ENCODE data around the gene MOXD1.

The MOXD1 gene
- long read RNA-seq, donor 1, transcript MOXD1-201 (11 exons, 2,950 nt), result minor isoform, 10 of 175 reads
- long read RNA-seq, donor 1, transcript MOXD1-202 (12 exons, 3,059 nt), result major isoform, 76 of 175 reads
- long read RNA-seq, donor 1, partial matches to known transcripts, result 85 of 175 reads
- long read RNA-seq, donor 1, other reads (novel, unspliced or antisense), result 0 of 175 reads
- long read RNA-seq, donor 2, transcript MOXD1-201 (11 exons, 2,950 nt), result minor isoform, 8 of 110 reads
- long read RNA-seq, donor 2, transcript MOXD1-202 (12 exons, 3,059 nt), result major isoform, 28 of 110 reads
- long read RNA-seq, donor 2, transcript MOXD1-203 (2 exons, 2,191 nt), result minor isoform, 5 of 110 reads
- long read RNA-seq, donor 2, partial matches to known transcripts, result 69 of 110 reads
- long read RNA-seq, donor 2, other reads (novel, unspliced or antisense), result 0 of 110 reads
- long read RNA-seq, donor 3, transcript MOXD1-202 (12 exons, 3,059 nt), result major isoform, 26 of 64 reads
- long read RNA-seq, donor 3, partial matches to known transcripts, result 34 of 64 reads
- long read RNA-seq, donor 3, other reads (novel, unspliced or antisense), result 0 of 64 reads
- long read RNA-seq, donor 4, transcript MOXD1-201 (11 exons, 2,950 nt), result minor isoform, 5 of 103 reads
- long read RNA-seq, donor 4, transcript MOXD1-202 (12 exons, 3,059 nt), result major isoform, 34 of 103 reads
- long read RNA-seq, donor 4, partial matches to known transcripts, result 62 of 103 reads
- long read RNA-seq, donor 4, other reads (novel, unspliced or antisense), result 0 of 103 reads
- long read RNA-seq, donor 5, transcript MOXD1-202 (12 exons, 3,059 nt), result major isoform, 40 of 111 reads
- long read RNA-seq, donor 5, partial matches to known transcripts, result 64 of 111 reads
- long read RNA-seq, donor 5, other reads (novel, unspliced or antisense), result 0 of 111 reads
- long read RNA-seq, donor 6, transcript MOXD1-203 (2 exons, 2,191 nt), result minor isoform, 5 of 118 reads
- long read RNA-seq, donor 6, transcript MOXD1-201 (11 exons, 2,950 nt), result minor isoform, 12 of 118 reads
- long read RNA-seq, donor 6, transcript MOXD1-202 (12 exons, 3,059 nt), result major isoform, 34 of 118 reads
- long read RNA-seq, donor 6, partial matches to known transcripts, result 67 of 118 reads
- long read RNA-seq, donor 6, other reads (novel, unspliced or antisense), result 0 of 118 reads
- long read RNA-seq, donor 7, transcript MOXD1-202 (12 exons, 3,059 nt), result major isoform, 67 of 273 reads
- long read RNA-seq, donor 7, transcript MOXD1-201 (11 exons, 2,950 nt), result minor isoform, 23 of 273 reads
- long read RNA-seq, donor 7, partial matches to known transcripts, result 179 of 273 reads
- long read RNA-seq, donor 7, other reads (novel, unspliced or antisense), result 0 of 273 reads
- long read RNA-seq, donor 8, transcript MOXD1-202 (12 exons, 3,059 nt), result major isoform, 49 of 113 reads
- long read RNA-seq, donor 8, transcript MOXD1-203 (2 exons, 2,191 nt), result minor isoform, 6 of 113 reads
- long read RNA-seq, donor 8, partial matches to known transcripts, result 55 of 113 reads
- long read RNA-seq, donor 8, other reads (novel, unspliced or antisense), result 0 of 113 reads

DNA sequence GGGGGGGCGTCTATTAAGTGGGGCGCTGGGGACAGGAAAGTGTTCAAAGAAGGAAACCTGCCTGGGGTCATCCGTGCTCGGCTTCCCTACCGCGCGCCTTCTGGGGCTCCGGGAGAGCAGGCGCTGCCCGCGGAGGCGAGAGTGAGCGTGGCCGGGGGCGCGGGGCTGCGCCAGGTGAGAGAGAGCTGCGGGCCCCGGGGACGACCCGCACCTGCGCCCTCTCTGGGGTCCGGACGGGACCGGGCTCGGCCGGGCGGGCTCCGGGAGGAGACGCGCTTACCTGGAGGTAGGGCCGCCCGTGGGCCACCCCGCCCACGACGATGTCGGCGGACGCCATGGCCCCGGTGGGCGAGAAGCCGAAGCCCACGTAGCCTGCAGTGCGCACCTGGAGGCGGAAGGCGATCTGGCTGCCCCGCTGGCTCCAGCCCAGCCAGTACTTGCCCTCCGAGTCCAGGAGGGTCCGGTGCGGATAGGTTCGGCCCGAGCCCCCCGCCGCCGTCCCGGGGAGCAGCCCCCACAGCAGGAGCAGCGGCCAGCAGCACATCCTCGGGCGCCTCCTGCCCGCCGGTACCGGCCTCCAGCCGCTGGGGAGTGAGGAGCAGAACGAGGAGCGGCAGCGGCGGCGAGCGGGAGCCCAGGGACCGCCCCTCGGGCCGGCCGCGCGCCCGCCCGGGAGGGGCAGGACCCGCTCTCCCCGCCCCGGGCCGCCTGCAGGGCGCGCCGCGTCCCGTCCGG lies at the start of gene MOXD1:
TSS of gene MOXD1 (minus strand) at position 593 of the 735 bp plus-strand sequence. CDS start at position 544, 49 bp downstream.
- DNase-seq, result peak; percentile 83

DNA sequence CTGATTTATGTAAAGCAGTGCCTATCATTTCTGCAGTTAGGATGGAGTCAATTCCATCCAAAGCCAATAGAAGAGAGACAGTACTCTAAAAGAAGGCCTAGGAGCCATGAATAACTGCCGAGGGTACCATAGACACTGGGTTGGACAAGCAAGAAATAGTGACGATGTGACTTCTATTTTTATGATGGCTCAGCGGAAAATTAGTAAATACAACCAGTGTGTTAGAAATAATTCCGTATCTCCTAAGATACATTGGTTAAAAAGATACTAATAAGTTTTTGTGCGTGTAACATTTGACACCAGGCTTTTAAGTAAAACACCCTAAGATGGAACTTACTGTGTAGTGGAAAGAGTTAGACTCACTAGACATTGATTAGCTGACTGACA lies 45.6 kb upstream of the MOXD1 start:
- no peak for DNase-seq

DNA sequence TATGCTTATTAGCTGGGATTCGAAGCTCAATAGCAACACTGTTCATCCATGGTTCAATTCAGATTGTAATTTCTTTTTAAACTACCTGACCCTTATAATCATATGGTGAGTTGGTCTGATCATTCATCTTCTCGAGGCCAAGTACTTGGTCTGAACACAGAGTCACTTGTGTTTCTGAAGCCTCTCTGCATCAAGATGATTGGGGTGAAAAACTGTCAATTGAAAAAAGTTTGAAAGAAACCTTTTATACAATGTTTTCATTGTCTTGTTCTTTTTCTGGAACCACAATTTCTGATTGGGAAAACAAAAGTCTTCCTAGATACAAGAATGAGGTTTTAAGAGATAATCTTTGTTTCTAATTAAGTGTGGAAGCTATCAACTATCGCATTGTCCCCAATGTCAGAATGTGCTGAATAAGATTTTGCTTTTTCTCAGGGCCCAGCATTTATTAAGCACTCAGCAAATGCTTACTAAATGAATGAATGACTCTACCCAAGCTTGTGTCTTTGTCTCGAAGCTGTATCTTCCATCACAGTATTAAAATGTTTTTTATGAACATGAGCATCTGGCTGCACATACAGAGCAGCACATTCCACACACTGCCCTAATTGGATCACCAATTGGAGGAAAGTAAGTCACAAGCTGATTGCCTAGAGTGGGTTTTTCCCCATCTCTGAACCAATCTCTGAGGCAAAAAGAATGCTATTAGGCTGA lies 45.0 kb upstream of the MOXD1 start:
- DNase-seq, result no peak

DNA sequence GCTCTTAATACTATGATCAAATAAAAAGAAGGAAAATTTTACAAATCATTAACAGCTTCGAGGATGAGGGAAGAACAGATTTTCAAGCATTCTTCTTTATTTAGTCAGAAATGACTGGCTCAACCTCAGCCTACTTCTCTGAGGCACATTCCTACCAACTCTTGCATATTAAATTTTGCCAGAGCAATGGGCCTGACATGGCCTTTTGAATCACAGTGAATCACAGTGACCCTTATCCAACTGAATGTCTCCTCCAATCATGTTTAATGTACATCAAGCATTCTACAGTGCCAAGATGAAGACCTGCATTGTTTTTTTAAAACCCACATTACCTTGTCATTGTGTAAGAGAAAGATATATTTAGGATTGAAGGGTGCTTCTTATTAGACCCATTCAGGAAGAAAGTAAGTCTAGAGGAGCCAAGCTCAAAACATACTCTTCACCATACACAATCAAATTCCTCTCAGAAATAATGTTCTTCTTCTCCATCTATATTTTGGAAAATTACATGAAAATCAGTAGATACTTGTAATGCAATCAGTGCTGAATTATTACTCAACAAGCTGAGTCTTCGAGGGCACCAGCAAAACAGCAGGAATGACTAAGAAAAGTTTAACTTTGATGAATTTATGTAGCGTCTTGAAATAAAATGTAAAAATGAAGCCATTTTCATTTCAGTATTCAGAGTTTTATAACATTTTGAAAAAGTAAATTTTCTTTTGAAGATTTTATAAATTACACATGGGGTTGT lies 44.1 kb upstream of the MOXD1 start:
- no peak for DNase-seq

DNA sequence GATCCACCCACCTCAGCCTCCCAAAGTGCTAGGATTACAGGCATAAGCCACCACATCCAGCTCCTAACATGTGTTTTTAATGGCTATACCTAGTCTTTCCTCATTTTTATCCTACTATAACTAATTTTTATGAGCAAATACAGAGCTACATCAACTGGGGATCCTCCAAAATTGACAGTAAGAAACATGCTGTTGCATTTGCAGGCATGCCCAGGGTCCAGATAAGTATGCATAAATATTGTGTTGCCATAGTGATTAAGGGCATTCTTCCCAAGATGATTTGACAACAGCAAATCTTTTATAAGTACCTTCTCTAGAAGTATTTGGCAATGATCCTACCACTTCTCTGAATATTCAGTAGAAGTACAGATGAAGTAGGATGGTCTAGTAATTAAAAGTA lies 41.9 kb upstream of the MOXD1 start:
- DNase-seq, result no peak

DNA sequence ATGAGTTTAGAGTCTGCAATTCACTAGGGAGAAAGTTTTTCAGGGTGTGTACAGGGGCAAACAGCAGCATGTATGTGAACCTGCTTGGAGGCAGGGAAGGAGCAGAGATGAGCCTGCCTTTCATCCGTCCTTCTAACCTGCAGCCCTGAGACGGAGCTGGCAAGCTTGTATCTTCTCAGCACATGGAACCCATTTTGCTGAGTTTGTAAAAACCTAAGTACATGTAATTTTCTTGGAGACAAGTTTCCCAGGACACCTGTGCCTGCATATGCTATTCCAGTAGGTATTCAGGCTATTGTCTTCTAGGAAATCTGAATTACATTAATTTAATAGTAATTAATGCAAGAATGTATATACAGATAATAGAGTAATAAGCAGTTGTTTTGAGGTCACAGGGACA lies 28.8 kb upstream of the MOXD1 start:
- DNase-seq, result no peak

DNA sequence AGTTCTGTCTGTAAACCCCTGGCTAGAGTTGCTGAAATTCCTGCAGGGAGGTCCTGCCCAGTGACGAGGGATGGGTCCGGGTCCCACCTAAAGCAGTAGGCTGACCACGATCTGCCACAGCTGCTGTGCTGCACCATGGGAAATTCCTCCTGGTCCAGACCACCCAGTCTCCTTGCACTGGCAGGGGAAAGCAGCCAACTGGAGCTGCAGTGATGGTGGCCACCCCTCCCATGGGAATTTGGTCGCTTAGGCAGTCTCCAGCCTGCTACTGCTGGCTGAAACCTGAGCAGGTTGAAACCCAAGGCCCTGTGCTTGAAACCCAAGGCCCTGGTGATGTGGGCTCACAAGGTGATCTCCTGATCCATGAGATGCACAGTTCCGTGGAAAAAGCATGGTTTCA lies 23.9 kb upstream of the MOXD1 start:
- no peak for DNase-seq

DNA sequence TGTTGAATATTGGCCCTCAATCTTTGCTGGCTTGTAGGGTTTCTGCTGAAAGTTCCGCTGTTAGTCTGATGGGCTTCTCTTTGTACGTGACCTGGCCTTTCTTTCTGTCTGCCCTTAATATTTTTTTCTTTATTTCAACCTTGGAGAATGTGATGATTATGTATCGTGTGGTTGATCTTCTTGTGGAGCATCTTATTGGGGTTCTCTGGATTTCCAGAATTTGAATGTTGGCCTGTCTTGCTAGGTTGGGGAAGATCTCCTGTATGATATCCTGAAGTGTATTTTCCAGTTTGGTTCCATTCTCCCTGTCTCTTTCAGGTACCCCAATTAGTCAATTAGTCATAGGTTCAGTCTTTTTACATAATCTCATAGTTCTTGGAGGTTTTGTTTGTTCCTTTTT lies 22.6 kb upstream of the MOXD1 start:
- DNase-seq, result no peak

DNA sequence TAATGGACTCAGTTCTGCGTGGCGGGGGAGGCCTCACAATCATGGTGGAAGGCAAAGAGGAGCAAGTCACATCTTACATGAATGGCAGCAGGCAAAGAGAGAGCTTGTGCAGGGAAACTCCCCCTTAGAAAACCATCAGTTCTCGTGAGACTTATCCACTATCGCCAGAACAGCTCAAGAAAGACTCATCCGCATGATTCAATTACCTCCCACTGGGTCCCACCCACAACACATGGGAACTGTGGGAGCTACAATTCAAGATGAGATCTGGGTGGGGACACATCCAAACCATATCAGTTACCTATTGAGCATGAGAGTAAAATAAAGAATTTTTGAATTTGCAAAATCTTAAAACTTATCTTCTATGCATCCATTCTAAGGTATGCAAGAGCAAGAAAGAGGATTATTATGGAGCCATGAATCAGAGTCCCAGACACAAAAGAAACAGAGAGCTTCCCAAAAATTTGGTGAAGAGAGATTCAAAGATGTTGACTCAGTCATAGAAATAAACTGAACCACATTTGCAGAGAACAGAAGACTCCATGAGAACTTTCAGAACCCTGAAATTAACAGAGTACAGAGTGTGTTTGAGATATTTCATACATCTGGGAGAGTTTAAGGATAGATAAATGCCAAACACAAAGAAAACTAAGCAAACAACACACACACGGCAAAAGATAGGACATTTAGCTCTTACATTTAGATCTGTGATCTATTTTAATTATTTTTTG lies 17.1 kb upstream of the MOXD1 start:
- DNase-seq, result no peak

DNA sequence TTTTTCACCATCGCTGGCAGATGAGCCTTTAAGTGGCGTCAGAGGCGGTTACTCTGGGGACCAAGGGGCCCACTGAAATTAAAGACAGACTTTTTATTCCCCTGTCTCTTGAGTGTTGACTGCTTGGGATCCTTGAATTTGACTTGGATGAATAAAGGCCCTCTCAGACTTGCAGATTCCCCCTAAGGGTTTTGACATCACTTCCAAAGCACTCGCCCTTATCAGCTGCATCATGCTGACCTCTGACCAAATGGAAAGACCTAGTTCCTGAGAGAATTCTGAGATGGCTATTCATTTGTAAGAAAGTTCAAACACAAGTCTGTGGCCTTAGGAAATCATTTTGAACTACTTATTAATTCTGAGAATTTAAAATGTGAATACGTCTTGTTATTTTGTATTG lies 13.5 kb upstream of the MOXD1 start:
- DNase-seq, result no peak

DNA sequence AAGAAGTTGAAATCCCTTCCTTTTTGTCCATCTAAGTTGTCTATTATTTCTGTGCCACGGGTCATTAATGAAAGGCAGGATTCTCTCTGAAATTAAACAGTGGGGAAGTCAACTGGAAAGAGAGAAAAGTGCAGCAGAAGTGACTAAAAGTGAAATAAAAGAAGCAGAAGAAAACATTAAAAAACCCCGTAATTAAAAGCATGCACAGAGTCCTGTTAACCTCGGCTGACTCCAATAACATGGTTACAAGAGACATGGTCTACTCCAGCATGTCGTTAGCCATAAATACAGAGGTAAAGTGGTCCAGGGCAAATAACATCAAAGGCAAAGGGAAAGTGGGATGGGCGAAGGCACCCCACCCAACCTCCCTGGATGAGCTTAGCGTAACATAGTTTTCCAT lies 13.0 kb upstream of the MOXD1 start:
- DNase-seq, result no peak

DNA sequence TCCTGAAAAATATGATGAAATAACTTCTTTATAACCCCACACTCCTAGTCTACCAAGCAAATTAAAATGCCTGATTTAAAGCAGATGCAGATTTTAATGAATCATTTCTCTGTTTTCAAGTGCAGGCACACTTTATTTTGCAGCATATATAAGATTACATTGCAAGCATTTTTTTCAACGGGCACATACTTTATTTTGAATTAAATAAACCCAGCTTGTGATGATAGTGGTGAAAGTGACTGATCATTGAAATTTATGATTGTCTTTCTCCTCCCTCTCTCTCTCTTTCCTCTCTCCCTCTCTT lies 12.2 kb upstream of the MOXD1 start:
- DNase-seq, result no peak

DNA sequence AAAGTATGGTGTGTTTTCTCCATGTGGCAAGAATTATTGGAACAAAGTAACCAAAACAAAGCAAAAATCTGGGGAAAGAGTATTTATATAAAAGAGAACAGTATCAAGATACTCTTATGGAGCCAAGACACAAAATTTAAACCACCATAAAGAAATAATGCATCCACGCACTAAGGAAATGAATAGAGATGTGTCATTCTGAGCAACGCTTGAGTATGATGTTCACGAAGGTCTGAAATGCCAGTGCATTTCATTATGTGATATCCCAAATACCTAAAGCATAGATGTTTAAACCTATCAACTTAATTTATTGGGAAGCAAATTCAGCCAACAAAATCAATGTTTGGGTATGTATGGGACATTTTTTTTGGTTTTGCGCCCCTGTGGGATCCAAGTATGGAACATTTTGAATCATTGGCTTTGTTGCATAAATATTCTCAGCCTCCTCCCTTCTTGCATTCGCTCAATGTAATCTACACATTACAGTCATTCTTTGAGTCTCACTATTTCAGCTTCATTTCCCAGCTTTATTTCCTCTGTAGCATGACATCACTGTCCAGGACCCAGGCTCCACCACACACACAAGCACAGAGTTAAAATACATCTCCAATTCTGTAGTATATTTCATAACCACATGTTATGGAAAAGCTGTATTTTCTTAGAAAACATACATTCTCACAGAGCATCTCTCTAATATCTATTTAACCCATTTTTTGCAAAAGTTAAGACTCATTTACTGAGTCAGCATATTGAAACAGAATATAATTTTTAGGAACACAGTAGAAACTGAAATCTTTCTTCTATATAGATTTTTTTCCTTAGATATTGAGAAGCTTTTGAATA lies 11.6 kb upstream of the MOXD1 start:
- DNase-seq, result no peak

DNA sequence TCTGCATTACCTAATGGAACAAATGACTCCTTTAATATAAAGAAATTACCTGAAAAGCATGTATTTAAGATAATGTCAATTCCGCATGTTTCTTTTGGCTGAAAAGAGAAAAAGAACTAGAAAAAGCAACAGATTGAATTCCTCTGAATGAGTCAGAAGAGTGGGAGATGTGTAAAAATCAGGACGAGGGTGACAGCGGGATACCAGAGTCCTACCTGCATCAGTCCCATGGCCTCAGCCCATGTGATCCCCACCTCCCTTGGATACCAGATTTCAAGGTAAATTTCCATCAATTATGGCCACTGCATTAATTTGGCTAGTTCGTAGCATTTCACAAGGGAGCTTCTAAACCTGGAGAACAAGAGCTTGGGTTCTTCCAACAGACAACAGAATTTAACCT lies 10.0 kb upstream of the MOXD1 start:
- no peak for DNase-seq

DNA sequence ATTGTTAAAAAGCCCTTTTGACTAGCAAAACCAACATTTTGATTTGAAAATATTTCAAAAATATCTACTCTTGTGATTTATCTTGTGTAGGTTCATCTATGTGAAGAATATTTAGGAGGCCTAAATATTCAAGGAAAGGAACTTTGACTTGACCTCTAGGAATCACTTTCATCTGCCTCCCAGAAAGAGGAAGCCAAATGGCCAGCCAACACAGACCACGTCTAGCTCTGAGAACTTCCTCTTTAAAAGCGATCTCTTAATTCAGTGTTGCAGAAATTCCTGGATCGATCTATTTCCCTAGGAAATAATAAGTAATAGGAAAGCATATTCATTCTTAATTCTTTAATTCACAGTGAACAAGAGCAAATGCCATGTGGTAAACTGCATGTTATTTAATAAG lies 9.6 kb upstream of the MOXD1 start:
- no peak for DNase-seq

DNA sequence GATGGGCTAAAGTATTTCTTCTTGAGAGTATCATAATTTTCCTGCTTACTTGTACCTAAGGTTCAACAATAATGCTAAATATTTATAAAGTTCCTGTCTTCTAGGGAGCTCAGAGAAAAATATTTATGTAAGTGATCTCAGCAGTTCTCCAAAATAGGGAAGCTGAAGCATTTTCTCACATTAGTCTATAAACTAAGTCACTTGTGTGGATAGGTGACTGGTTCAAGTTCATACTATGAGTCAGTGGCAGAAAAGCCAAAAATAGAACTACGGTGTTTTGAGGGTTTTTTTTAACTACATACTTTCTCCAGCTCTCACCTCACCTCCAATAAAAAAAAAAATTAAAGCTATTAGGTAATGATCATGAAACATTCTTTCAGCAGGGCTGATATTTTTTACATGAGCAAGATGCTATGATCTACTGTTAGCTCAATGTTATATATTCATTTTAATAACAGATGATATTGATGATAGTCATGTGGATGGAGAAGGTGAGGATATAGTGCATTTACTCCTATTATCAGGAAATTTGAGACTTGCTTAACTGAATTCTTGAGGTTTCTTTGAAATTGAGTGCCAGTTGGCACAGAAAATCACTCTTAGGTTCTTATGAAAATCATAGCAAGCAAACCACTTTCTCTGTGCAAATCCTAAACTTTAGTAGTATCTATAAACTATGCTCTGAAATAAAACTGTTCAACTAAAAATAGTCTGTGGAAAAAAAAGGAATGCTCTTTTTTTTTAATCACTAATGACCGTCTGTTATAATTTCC lies 4.1 kb upstream of the MOXD1 start:
- no peak for DNase-seq

DNA sequence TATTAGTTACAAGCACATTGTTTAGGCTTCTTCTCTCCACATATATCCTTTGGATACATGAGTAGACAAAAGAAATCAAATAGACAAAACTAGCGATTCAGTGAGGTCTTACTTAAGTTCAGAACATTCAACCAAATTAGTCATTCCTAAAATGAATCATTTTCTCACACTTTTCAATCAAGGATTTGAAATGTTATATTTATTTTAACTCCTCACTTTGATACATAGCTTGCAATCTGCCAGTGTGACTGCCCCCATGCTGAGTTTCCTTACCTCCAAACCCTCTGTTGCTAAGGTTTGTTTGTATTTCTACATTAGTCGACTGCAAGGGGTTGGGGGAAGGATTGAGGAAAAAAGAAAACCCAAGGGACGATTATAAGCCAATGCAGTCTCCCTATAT lies 3.5 kb upstream of the MOXD1 start:
- DNase-seq, result no peak

DNA sequence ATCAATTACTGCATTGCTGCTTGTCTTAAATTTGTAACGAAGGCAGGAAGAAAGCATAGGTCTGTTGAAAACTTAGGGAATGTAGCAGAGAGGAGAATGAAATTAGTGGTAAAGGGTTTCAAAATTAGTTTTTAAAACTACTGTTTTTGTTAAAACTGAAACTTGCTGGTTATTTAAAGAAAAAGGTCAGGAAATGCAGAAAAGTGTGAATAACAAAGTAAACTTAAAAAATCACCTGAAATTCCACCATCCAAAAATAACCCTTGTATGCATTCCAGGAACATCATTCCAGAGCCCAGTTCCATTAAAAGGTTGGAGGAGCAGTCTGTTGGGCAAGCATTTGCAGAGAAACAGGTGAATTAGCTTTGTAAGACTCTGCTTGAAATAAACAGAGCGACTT lies 3.1 kb upstream of the MOXD1 start:
- DNase-seq, result no peak
